Fibroblast of skin of back (primary cell): ENCODE data around the gene SLC25A22.
A peak's percentile ranks its signal among the peaks of the same experiment; 100 is the strongest.

Experiments
- DNase-seq: peaks from one replicate; pipeline ENCODE4 v3.0.0-alpha.2; 2013

Gene SLC25A22

DNA sequence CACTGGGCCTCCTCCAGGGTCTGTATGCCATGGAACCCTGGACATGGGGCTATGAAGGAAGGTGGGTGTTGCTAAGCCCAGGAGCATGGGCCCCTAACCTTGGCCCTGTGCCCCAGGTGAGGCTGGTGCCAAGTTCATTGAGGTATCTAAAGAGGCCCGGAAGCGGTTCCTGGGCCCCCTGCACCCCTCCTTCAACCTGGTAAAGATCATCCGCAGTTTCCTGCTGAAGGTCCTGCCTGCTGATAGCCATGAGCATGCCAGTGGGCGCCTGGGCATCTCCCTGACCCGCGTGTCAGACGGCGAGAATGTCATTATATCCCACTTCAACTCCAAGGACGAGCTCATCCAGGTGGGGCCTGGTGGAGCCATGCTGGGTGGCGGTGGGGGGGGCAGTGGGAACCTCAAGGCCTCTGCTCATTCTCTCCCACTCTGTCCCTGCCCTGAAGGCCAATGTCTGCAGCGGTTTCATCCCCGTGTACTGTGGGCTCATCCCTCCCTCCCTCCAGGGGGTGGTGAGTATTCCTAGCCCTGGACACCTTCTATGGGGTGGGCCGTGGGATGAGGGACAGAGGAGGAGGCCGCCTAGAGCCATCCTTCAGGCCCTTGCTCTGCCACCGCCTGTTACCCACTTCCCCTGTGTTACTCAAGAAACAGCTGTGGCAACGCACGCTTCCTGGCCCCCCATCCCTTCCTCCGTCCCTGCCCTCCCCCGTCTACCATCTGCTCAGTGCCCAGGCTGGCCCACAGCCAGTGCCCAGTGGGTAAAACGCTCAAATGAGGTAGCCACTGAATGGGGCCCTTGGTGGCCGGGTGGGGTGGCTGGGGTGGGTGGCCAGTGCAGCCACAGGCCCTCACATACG is 23.7 kb upstream of the SLC25A22 start:
- DNase-seq = no peak

DNA sequence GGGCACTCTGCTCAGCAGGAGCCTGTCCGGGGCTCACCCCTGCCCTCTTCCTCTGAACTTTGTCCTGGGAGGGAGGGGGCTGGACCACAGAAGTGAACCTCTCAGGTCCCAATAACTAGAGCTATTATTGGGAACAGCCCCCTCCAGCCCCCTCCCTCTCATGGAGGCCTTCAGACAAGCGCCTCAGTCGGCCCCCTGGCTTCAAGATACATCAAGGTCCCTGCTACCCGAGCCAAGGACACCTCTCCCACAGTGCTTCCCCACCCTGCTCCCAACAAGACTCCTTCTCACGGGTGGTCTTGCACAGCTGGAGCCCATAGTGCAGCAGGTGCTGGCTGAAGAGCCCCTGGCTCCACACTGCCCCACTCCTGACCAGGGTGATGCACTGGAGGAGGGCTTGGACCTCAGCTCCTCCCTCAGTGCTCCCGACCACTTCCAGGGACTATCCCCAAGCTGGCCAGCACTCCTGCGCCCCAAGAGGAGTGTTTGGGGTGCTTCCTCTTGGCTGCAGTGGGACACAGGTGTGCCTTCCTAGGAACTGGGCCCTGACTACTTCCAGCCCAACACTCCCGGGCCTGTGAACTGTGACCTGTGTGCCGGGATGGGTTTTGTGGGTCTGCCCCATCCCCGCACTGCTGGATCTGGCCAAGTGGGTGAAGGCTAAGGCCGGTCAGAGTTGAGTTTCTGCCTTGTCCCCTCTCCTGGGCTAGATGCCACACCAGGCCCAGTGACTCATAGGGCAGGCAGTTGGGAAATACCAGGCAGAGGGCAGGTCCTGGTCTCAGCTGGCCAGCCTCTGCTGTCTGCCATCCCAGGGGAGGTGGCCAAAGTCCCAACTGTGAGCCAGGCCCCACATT is 22.8 kb upstream of the SLC25A22 start:
- peak; percentile 62 for DNase-seq

DNA sequence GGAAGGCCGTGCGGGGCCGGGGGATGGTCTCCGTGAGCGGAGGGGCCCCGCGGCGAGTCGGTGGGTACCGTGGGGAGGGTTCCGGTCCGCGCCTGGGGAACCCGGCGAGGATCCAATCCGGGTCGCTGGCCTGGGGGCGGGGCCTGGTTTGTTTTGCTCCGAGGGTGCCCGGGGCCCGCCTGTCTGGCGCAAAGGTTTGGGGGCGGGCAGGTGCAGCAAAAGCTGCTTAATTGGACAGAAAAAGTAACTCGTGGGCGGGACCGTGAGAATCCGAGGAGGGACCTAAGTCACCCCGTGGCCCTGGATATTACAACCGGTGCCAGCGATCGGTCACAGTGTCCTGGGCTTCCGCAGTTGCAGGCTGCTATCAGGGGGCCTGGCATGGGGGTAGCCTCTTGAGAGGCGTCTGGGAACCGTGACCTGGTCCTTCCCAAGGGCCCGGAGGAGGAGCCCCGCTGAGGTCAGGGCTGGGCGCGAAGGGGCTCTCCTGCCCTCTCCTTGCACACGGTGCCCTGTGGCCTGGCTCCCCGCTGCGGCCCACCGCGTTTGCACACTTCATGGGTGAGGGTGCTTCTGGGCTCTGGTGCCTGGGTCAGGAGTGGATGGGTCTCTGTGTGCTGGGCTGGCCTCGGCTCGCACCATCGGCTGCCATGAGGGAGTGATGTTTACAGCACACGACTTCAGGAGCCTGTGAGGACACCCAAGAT is 22.0 kb upstream of the SLC25A22 start:
- peak; percentile 69 for DNase-seq

DNA sequence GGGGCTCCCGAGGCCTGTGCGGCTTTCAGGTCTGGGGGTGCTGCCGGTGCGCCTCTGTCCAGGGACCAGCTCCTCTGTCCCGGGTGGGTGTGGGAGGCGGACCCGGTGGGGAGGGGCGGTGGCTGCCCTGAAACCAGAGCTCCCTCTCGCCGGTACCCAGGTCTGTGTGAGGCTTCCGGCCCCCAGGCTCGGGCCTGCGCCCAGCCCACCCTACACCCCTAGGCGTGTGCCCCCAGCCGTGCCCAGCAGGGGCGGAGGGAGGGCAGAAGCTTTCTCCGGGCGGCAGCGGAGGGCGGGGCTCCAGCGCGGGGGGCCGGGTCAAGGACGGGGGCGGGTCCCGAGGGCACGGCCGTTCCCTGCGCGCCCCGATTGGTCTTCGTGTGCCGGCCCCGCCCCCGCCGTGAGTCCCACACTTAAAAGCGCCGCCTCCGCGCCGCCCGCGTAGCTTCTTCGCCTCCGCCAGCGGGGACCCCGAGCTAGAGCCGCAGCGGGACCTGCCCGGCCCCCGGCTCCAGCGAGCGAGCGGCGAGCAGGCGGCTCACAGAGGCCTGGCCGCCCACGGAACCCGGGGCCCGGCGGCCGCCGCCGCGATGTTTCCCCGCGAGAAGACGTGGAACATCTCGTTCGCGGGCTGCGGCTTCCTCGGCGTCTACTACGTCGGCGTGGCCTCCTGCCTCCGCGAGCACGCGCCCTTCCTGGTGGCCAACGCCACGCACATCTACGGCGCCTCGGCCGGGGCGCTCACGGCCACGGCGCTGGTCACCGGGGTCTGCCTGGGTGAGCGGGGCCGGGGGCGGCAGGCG is 21.2 kb upstream of the SLC25A22 start:
- peak; percentile 87 for DNase-seq

DNA sequence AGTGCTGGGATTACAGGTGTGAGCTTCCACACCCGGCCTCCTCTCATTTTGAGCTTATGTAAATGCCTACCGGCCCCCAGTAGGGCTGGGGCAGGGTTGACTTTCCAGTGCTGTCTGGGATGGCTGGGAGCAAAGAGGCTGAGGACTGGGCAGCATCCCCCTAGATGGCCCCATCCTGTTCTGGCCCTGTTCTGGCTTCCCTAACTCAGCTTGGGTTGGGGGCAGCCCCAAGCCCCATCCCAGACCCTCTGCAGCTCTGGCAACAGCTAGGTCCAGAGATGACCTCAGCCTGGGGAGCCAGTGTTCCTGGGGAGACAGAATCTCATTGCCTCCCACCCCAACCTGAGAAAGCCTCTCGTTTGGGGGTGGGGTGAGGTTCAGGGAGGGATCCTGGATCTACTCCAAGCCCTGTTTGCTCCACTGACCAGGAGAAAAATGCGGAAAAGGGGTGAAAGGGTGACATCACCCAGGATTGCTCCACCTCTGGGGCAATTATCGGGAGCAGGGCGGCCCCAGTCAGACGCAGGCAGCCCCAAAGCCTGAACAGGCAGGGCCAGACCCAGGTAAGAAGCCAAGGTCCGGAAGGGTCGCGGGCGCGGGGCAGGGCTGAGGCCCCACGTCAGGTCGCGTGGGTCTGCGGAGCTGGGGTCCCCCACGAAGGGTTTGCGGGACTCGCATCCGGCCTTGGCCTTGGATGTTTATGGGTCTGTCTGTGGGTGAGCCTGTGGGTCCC is 20.5 kb upstream of the SLC25A22 start, which contains the start of gene PNPLA2:
PNPLA2 (plus strand) TSS at position 519 of the 733 bp plus-strand sequence. CDS start 805 bp downstream, outside the sequence.
- no peak for DNase-seq

DNA sequence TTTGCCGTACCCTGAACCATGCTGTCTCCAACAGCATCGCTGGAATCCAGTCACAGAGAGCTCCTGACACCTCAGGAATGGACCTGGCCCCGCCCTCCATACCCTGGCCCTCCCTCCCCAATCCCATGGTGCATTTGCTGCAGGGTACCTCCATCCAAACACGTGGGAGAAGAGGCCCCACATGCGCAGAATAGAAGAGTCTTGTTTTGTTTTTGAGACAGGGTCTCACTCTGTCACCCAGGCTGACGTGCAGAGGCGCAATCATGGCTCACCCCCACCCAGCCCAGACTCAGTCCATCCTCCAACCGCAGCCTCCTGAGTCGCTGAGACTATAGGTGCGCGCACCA is 18.3 kb upstream of the SLC25A22 start:
- DNase-seq = no peak

DNA sequence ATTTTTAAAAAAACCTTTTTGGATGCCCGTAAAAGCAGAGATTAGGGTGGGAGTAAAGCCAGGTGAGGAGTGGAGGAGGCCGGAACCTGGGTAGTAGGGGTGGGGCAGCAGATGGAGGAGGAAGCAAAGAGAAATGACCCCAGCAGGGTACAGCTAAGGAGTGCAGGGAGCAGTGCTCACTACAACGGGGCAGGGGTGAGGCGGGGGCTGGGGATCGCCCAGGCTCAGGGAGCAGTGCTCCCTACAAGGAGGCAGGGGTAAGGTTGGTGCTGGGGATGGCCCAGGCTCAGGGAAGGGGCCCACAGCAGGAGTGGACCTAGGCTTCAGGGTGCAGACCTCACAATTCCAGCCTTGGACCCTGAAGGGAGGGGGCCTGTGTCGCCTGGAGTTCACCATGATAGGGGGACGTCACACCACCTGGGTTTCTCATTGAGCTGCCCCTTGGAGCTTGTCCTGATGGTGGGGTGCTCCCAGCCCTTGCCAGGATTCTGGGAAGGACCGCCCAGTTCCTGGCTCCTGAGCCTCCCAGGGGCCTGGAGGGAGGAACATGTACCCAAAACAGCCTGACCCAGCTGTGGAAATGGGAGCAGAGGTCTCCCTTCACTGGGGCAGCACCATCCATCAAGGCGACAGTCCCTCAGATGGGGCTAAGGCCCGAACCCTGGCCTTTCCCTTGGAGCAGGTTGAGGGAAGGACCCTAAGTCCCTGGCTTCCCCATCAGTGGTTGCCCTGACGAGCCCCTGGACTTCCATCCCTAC is 17.8 kb upstream of the SLC25A22 start:
- no peak for DNase-seq

DNA sequence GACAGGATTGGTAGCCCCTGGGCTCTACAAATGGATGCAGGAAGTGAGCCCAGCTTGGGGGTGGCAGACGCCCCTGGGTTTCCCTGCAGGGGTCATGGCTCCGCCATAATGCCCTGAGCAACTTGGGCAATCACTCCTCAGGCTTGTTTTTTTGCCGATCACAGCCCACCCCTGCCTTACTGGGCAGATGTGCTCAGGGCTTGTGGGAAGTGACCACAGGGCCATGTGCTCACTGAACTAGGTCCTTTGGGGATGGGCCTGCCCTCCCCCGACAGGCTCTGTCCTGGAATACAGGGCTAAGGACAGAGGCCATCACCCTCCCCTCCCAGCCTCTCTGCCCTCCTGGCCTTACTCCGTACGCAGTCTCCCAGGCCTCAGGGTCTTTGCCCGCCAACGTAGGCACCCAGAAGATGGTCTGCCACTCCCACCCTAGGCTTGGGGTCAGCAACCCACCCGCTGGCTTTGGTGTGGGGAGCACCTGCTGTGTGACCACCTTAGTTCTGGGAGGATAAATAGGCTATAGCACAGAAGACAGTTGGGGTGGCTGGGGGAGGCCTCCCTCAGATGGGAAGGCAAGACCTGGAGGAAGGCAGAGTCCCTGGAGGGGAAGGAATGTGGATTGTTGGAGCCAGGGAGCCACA is 15.5 kb upstream of the SLC25A22 start:
- DNase-seq = no peak

DNA sequence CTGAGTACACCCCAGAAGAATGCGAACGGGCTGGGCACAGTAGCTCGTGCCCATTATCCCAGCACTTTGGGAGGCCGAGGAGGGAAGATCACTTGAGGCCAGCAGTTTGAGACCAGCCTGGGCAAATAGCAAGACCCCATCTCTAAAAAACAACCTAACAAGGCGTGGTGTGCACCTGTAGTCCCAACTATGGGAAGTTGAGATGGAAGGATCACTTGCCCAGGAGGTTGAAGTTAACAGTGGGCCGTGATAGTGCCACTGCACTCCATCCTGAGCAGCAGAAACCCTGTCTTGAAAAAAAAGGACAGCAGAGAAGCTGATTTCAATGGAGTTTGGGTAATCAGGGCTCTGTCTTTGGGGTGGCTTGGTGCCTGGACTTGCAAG is 15.0 kb upstream of the SLC25A22 start:
- DNase-seq = no peak

DNA sequence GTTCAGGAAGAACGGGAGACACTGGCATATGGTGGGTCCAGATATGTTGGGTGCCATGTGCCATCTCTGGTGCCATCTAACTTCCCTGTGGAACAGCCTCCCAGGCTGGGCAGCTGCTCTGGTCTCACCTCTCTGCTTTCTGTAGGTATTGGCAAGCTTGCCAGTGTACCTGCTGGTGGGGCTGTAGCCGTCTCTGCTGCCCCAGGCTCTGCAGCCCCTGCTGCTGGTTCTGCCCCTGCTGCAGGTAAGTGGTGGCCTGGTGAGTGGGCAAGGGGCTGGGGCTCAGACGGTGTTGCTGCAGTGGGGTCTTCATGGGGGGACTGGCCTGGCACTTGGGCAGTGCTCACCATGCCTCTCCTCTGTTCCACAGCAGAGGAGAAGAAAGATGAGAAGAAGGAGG is 14.3 kb upstream of the SLC25A22 start:
- DNase-seq = no peak

DNA sequence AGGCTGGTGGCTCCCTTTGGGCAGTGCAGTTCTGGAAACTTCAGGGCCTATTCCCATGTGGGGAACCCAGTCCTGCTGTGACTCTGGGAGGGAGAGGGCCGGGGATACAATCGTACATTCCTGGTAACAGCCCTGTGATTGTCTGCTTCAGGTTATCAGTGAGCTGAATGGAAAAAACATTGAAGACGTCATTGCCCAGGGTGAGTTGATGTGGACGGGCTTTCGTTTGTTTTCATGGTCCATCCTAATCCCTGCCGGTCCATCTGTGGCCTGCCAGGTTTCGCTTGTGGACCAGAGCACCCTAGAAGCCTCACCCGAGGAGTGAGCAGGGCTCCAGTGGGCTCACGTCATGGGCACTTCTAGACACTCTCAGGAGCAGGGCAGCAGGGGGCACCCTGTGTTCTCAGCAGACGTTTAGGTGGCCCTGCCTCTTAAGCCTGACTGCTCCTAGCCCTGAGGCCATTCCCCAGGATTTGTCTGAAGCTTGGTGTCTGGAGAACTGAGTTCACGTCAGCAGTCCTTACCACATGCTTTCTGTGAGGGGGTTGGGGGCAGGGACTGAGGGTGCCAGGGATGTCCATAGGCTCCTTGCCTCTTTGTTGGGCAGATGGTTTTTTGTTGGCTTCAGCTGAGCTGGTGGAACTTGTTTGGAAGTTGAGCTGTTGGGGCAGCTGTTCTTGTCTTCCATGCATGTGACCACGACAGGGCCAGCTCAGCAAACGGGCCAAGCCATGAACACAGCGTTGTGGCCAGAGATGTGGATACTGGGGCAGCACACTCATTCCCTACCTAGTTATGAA is 13.6 kb upstream of the SLC25A22 start:
- no peak for DNase-seq

DNA sequence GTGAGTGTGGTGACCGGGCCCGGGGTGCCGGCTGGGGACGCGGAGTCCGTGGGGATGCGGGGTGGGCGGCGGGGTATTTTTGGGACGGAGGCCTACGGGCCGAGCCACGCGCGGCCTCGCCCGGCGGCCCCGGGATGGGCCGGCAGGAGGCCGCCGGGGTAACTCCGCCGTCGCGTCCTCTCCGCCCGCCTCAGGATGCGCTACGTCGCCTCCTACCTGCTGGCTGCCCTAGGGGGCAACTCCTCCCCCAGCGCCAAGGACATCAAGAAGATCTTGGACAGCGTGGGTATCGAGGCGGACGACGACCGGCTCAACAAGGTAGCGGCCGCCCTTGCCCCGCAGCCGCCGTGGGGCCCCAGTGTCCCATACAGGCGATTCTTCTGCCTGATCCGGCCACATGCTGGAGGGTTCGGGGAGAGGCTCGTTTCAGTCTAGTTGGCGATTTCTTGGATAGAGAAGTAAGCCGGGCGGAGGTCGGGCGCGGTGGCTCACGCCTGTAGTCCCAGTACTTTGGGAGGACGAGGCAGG is 12.0 kb upstream of the SLC25A22 start:
- DNase-seq = no peak

DNA sequence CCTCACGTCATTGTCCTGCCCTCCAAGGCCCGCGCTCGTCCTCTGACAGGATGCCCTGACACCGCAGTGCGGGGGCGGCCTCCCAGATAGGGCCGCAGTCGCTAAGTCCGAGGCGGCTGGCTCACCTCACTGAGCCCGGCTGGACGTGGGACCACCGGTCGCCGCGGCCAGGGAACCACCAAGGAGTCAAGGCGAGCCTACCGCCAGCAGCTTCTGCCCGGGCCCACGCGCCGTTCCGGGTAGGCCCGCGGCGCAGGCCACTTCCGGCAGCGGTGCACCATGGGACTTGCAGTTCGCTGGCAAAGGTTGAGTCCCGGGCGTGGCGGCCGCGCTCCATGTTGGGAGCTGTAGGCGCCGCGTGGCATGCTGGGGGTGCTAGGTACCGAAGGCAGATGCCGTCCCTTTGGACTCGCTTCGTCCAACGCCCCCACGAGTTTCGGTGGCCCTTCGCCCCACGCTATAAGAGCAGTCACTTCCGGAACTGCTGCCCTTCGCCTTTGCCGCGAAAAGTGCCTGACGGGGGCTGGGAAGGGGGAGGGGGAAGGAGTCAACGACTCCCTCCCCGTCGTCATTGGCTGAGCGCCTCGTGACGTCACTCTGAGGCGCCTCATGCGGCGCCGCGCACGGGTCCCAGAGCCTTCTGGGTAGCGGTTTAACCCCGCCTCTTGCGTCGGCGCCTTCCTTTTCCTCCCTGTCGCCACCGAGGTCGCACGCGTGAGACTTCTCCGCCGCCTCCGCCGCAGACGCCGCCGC is 11.4 kb upstream of the SLC25A22 start, which contains the start of gene RPLP2:
RPLP2 (plus strand) TSS at position 681 of the 753 bp plus-strand sequence. CDS start 268 bp downstream, outside the sequence.
- DNase-seq = peak; percentile 97

DNA sequence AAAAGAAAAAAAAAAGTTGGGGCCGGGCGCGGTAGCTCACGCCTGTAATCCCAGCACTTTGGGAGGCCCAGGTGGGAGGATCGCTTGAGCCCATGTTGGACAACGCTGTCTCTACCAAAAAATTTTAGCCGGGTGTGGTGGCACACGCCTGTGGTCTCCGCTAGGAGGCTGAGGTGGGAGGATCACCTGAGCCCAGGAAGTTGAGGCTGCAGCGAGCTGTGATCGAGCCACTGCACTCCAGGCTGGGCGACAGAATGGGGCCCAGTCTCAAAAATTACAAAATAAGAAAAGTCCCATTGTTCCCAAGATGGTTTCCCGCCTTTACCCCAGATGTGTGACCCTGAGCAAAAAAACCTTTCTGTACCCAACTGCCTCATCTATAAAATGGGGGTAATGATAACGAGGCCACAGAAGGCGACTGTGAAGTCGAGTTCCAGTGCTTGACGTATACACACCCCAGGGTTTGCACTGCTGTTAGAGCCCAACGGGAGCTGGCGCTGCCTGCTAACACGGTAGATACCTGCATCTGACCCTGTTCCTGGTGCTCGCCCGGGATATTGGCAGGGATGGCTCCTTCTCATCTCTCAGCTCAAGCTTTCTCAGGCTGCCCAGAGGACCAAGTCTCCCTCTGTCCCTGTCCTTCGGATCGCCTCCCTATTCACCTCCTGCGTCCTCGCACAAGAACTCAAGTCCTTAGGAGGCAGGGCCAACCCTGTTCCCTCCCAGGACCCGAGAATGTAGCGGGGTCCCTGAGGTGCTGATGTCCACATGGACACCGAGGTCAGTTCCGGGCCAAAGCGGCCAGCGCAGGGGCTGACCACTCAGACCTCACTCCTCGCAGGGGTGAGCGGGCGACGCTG is 10.6 kb upstream of the SLC25A22 start:
- DNase-seq = no peak

DNA sequence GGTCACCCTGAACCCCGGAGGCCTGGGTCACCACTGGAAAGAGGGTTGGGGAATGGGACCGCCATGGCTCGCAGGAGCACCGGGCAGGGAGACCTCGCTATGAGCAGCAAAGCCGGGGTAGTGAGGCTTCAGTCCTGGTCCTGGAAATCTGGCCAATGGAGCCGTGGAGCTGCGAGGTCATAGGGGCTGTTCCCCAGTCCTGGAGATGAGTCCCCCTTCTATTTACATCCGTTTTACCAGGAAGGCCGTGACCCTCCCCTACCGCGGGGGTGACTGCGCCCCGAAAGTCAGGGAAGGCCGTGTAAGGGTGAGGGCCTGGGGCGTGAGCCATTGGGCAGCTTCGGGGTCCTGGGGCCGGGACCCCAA is 6.5 kb upstream of the SLC25A22 start:
- no peak for DNase-seq

DNA sequence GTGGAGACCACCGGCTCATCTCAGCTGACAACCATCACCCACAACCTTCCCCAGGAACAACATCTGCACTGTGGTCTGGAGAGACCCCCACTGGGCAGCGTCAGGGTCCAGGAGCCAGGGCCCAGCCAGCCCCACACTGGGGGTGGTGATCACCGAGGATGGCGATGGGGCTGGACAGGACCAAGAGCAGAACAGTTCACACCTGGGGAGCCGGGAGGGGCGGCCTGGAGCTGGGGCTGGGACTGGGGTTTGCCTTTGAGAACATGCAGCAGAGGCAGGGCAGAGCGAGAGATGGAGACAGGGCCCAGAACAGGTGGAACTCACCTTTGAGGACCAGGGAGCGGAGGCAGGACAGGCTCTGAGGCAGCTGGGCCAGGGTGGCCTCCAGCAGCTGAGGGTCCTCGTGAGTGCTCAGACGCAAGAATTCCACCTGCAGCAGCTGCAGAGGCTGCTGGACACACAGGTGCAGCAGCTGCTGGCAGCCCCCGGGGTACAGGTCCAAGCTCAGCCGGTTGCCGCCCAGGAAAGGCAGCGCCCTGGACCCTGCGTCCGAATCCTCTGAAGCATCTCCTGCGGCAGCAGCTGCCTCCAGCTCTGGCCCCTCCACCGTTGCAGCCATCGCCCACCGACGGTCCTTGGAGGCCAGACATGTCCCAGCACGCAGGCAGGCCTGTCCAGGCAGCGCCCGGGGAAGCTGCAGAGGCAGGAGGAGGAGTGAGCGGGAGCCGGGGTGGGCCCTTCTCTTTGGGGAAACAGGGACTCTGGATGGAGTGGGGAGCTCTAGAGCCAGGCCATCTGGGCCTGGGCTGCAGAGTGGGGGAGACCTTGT is 5.9 kb upstream of the SLC25A22 start:
- no peak for DNase-seq

DNA sequence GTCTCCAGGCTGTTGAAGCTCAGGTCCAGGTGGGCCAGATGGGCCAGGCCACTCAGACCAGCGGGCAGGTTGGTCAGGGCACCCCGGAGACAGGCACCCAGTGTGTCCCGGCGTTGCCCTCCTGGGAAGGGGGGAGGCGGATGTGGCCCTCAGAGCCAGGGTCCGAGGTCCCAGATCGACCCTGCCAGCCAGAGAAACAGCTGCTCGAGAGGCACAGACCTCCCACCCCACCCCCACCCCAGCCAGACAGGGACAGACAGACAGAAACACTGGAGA is 5.3 kb upstream of the SLC25A22 start:
- no peak for DNase-seq
